RWPE2 (cell line): ENCODE results near the gene RB1.

Source experiments
- ATAC-seq: fragments of 200-7000 bp; cut with Tn5 transposase; 3 replicates; pipeline ENCODE4 v1.9.1; 2021; ENCODE audit warnings: low read depth
- DNase-seq: peaks from one replicate; pipeline ENCODE4 v3.0.0-alpha.2; 2020; ENCODE audit warnings: low spot score
- H3K27ac ChIP-seq: fragments of 450-650 bp; 2 replicates; pipeline ENCODE4 v1.5.1; 2017; ENCODE audit warnings: mild to moderate bottlenecking; ENCODE audit not compliant: poor library complexity, severe bottlenecking
- H3K27me3 ChIP-seq: fragments of 250-450 bp; sonication (Bioruptor Pico); 2 replicates; pipeline ENCODE4 v1.5.1; 2021; ENCODE audit warnings: mild to moderate bottlenecking, moderate library complexity; ENCODE audit not compliant: insufficient read depth, poor library complexity, severe bottlenecking
- H3K36me3 ChIP-seq: fragments of 250-450 bp; sonication (Bioruptor Pico); 2 replicates; pipeline ENCODE4 v1.5.1; 2020; ENCODE audit warnings: low read depth, mild to moderate bottlenecking, moderate library complexity
- H3K4me1 ChIP-seq: fragments of 250-450 bp; sonication (Bioruptor Pico); 2 replicates; pipeline ENCODE4 v1.5.1; 2021; ENCODE audit warnings: mild to moderate bottlenecking, moderate library complexity; ENCODE audit not compliant: insufficient read depth, poor library complexity, severe bottlenecking
- H3K4me3 ChIP-seq: fragments of 250-450 bp; sonication (Bioruptor Pico); 2 replicates; pipeline ENCODE4 v1.5.1; 2021; ENCODE audit warnings: mild to moderate bottlenecking, moderate library complexity; ENCODE audit not compliant: severe bottlenecking
- H3K9me3 ChIP-seq: fragments of 250-450 bp; sonication (Bioruptor Pico); 2 replicates; pipeline ENCODE4 v1.5.1; 2021; ENCODE audit warnings: mild to moderate bottlenecking, moderate library complexity; ENCODE audit not compliant: severe bottlenecking
- CTCF ChIP-seq: fragments of 450-650 bp; IDR thresholded peaks from one replicate; pipeline ENCODE4 v1.5.1; 2017; ENCODE audit warnings: mild to moderate bottlenecking, moderate library complexity; ENCODE audit not compliant: poor library complexity, severe bottlenecking

Gene RB1

DNA sequence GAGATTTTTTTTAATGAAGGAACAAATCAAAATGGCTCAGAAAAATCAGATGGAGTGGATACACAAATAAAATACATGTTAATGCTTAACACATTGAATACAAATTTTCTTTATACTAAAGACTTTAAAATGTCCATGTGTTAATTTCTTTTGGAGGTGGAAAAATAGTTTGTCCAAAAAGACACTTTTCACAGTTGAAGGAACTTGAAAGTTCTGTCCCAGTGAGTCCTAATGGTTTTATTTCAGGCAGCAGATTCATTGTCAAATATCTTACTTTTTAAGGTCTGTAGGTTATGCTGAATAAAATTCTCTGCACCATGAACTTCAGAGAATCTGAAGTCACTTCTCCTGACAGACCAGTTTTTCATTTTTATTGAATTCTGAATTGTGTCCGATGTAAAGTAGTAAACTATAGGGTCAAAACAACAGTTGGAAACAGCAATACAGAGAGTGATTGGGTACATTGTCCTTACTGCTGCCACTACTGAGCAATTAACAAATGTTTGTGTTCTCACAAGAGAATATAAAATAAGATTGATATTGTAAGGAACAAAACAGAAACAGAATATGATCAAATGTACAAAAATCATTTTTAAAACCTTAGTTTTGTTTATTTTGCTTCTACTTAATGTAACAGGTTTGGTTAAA lies 107.7 kb downstream of the RB1 start:
- TF ChIP-seq CTCF, result no peak
- Histone ChIP-seq H3K4me3 (peak overlapping the region; percentile 34), H3K9me3 (no peaks in the 10 kb centered on the region), H3K27ac (peak overlapping the region; percentile 72), H3K27me3 (no peaks in the 10 kb centered on the region), H3K36me3 (peaks cover 10% of the 10 kb centered on the region), H3K4me1 (peaks cover 32% of the 10 kb centered on the region)
- ATAC-seq, result peak; percentile 49; the same call in 1 of the 3 replicates
- DNase-seq, result no peak

DNA sequence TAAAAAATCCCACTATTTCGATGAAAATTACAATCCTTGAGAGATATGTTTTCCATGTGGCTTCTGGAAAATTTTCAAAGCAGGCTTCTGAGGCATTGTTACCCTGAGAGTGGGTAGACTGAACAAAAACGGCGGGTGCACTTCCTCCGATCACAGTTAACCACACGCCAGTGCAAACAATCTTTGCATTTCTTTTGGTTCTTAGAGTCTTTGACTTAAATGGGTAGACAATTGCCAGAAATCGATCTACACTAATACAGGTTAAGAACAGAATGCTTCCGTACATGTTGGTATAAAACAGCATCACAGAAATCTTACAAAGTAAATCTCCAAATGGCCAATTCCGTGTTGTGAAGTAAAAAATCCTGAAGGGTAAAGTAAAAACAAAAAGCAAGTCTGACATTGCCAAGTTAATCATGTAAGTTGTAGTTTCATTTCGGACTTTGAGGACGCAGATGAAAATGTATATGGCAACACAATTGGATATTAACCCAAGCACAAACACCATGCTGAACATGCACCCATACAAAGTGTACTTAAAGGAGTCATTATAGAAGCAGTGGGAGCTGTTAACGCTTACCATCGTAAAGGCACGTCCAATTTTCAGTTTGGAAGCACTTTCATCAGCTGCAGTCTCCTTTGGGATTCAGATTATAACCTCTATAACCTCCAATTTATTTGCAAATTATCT lies 108.4 kb downstream of the RB1 start:
- Histone ChIP-seq H3K27ac (peak overlapping the region; percentile 72), H3K9me3 (no peaks in the 10 kb centered on the region), H3K4me3 (peak overlapping the region; percentile 34), H3K36me3 (peaks cover 9% of the 10 kb centered on the region), H3K4me1 (peaks cover 32% of the 10 kb centered on the region), H3K27me3 (no peaks in the 10 kb centered on the region)
- DNase-seq (no peak), ATAC-seq (peak; percentile 60)
- TF ChIP-seq CTCF, result no peak

DNA sequence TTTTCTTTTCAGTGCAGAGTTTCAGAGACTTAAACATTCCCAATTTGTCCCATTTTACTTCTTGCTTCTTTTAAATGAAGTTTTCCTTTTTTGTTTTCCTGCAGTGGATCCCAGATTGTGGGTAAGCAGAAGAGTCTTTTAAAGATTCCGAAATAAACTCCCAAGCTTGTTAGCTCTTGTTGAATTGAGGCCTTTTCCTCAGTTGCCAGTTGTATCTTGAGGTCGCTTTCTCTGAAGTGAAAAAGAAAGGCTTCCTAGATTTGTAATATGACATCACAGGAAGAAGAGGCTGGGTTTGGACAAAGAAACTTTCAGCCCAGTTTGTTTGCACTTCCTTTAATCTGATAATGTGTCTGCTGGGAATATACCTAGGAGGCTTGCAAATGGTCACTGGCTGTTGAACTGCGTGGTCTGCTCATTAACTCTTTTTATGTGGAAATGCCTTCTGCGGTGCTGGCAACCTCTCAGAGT lies 109.4 kb downstream of the RB1 start, which contains the start of gene LPAR6:
TSS of gene LPAR6 (minus strand) at position 233 of the 471 bp plus-strand sequence. CDS start 690 bp downstream, outside the sequence.
- ATAC-seq (peak; percentile 80), DNase-seq (no peak)
- Histone ChIP-seq H3K27me3 (no peaks in the 10 kb centered on the region), H3K27ac (peak within 1 kb of the TSS; percentile 72), H3K4me1 (peaks cover 32% of the 10 kb centered on the region), H3K36me3 (peaks cover 9% of the 10 kb centered on the region), H3K9me3 (no peaks in the 10 kb centered on the region), H3K4me3 (peak within 1 kb of the TSS; percentile 34)
- TF ChIP-seq CTCF, result no peak

GRCh38 chr13:48414501-48414900 lies 111.0 kb downstream of the RB1 start:
- Histone ChIP-seq H3K9me3 (no peaks in the 10 kb centered on the region), H3K36me3 (peaks cover 3% of the 10 kb centered on the region), H3K27ac (no peak overlapping the region), H3K4me3 (no peak overlapping the region), H3K27me3 (no peaks in the 10 kb centered on the region), H3K4me1 (peaks cover 30% of the 10 kb centered on the region)
- no peak for ATAC-seq
- TF ChIP-seq CTCF, result no peak
- DNase-seq, result no peak
